Activated naive CD4-positive, alpha-beta T cell treated with anti-CD3 and anti-CD28 coated beads for 36 hours (primary cell): ENCODE data around the gene ZNF367. TPM values are rescaled to one million over a fixed set of nuclear protein-coding genes. Genes with fewer than 3 reads are reported as not detected.

Experiments
- CTCF ChIA-PET: fragments of 350-600 bp; sonication (Branson Sonifier 250); formaldehyde crosslinking; loops from one replicate; lab custom pipeline; 2021; ENCODE audit warnings: antibody characterized with exemption; lab: Charles Lee
- DNase-seq: peaks from one replicate; pipeline ENCODE4 v3.0.0-alpha.2; 2020
- H3K27ac Mint-ChIP-seq: one replicate; pipeline ENCODE4 v1.8.0; 2021; ENCODE audit warnings: mild to moderate bottlenecking, mixed read lengths
- H3K27me3 Mint-ChIP-seq: one replicate; pipeline ENCODE4 v1.8.0; 2021; ENCODE audit warnings: low read depth, mixed read lengths
- H3K36me3 Mint-ChIP-seq: one replicate; pipeline ENCODE4 v1.8.0; 2021; ENCODE audit warnings: low read depth, mixed read lengths
- H3K4me1 Mint-ChIP-seq: one replicate; pipeline ENCODE4 v1.8.0; 2021; ENCODE audit warnings: low read depth, mixed read lengths
- H3K4me3 Mint-ChIP-seq: one replicate; pipeline ENCODE4 v1.8.0; 2021; ENCODE audit warnings: mild to moderate bottlenecking, moderate library complexity, mixed read lengths
- H3K9me3 Mint-ChIP-seq: one replicate; pipeline ENCODE4 v1.8.0; 2021; ENCODE audit warnings: mixed read lengths
- intact Hi-C: fragments of 100-400 bp; cut with micrococcal nuclease; formaldehyde crosslinking; loops from one replicate; pipeline ENCODE4 v1.15.1; 2023
- total RNA-seq, 2 experiments: library from RNA; stranded (reverse); gene quantifications; one replicate each; pipeline ENCODE4 v1.2.3, GENCODE V29; 2021

Gene ZNF367
- total RNA-seq, 2 experiments from 2014 or later: 35.8 to 36.1 TPM

DNA sequence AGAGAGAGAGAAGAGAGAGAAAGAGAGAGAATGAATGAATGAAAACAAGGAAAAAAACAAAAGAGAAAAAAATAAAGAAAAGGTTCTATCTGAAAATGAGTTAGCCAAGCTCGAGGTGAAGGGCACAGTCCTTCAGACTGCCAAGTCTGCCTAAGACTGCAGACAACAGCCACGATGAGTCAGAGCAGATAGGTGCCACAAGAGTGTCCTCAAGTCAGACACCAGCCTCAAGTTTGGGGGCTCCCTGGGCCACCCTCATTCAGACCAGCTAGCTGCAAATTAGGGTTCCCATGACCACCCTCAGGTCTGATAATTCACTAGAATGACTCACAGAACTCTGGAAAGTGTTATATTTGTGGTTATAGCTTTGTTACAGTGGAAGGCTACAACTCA is 17.9 kb upstream of the ZNF367 start:
- DNase-seq: no peak
- Mint-ChIP-seq H3K27ac (no peak overlapping the region), H3K9me3 (no peaks in the 10 kb centered on the region), H3K27me3 (no peaks in the 10 kb centered on the region), H3K4me1 (no peaks in the 10 kb centered on the region), H3K36me3 (no peaks in the 10 kb centered on the region), H3K4me3 (no peak overlapping the region)
- intact Hi-C loops: no loop called here
- CTCF ChIA-PET: interaction anchor here (0.6 to 1.3 kb wide), 3 partner anchors 11 to 231 kb away, joined by 3 to 5 read pairs (median 4); no protein-coding TSS in a partner anchor

- DNase-seq: no peak
- no peaks in the 10 kb centered on the region for H3K27me3 Mint-ChIP-seq
- no peaks in the 10 kb centered on the region for H3K4me1 Mint-ChIP-seq
- CTCF ChIA-PET: interaction anchor here (0.9 to 1.3 kb wide), 2 partner anchors 11 to 232 kb away, joined by 3 to 5 read pairs; no protein-coding TSS in a partner anchor
- no peaks in the 10 kb centered on the region for H3K36me3 Mint-ChIP-seq
- intact Hi-C loops: no loop called here
- no peak overlapping the region for H3K4me3 Mint-ChIP-seq
- no peaks in the 10 kb centered on the region for H3K9me3 Mint-ChIP-seq
- no peak overlapping the region for H3K27ac Mint-ChIP-seq
These were observed 17.2 kb upstream of the ZNF367 start for GRCh38 chr9:96435345-96435744.

DNA sequence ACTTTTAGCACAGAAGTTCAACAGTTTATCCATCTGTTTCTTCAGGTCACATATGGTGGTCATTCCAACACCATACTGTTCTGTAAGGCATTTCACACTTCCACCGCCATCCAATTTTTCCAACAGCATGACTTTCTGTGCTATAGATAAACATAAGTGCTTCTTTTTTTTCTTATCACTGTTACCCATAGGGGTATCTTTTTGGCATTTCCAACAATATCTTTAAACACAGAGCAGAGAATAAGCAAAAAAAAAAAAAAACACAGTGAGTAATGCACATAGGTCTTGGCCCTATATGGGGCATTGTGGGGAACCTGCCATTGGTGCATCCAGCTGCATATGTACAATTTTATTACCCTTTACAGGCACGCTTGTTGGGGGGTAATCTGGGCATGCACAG is 12.2 kb upstream of the ZNF367 start:
- CTCF ChIA-PET: no interaction called here
- no peak for DNase-seq
- Mint-ChIP-seq H3K36me3 (no peaks in the 10 kb centered on the region), H3K27ac (no peak overlapping the region), H3K27me3 (no peaks in the 10 kb centered on the region), H3K4me1 (no peaks in the 10 kb centered on the region), H3K9me3 (no peaks in the 10 kb centered on the region), H3K4me3 (no peak overlapping the region)
- intact Hi-C loops: no loop called here

GRCh38 chr9:96429732-96430131 is 11.6 kb upstream of the ZNF367 start:
- Mint-ChIP-seq H3K4me1 (no peaks in the 10 kb centered on the region), H3K9me3 (no peaks in the 10 kb centered on the region), H3K27ac (no peak overlapping the region), H3K36me3 (no peaks in the 10 kb centered on the region), H3K4me3 (no peak overlapping the region), H3K27me3 (no peaks in the 10 kb centered on the region)
- no peak for DNase-seq
- intact Hi-C loops: no loop called here
- CTCF ChIA-PET: no interaction called here

DNA sequence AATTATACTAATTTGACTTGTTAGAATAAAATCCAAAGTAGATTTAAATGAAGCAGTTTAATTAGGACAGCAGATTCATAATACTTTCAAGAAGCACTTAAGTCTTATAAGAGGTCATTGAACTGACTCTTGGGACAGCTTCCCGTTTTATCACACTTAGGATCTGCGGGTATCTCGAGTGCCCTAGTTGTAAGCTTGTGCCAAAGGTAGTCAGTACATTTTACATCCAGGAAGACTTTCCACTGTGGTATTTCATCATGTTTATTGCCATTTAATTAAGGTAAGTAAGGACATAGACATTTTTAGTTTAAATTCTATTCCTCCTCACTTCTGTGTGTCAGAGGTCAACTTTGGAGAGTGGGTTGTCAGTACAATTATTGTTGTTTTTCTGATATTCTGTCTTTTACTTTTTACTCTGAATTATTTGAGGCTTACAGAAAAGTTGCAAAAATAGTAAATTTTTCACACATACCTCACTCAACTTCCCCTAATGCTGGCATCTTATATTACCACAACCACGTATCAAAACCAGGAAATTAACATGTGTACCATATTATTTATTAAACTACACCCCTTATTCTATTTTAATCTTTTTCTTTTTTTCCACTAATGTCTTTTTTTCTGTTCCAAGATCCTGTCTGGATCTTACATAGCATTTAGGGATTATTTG is 7.5 kb upstream of the ZNF367 start:
- H3K4me3 Mint-ChIP-seq: no peak overlapping the region
- no peaks in the 10 kb centered on the region for H3K36me3 Mint-ChIP-seq
- intact Hi-C loops: no loop called here
- H3K27me3 Mint-ChIP-seq: no peaks in the 10 kb centered on the region
- H3K9me3 Mint-ChIP-seq: no peaks in the 10 kb centered on the region
- CTCF ChIA-PET: interaction anchor here (0.7 to 1.5 kb wide), 2 partner anchors 16 to 66 kb away, joined by 3 to 5 read pairs; no protein-coding TSS in a partner anchor
- no peak for DNase-seq
- H3K27ac Mint-ChIP-seq: no peak overlapping the region
- H3K4me1 Mint-ChIP-seq: peaks cover 6% of the 10 kb centered on the region

GRCh38 chr9:96423985-96424336 is 5.8 kb upstream of the ZNF367 start:
- CTCF ChIA-PET: interaction anchor here (1.2 kb wide), 1 partner anchor 18 kb away, joined by 4 read pairs; no protein-coding TSS in a partner anchor
- peaks cover 20% of the 10 kb centered on the region for H3K4me1 Mint-ChIP-seq
- no peaks in the 10 kb centered on the region for H3K27me3 Mint-ChIP-seq
- no peaks in the 10 kb centered on the region for H3K36me3 Mint-ChIP-seq
- intact Hi-C loops: loop anchor here (5.0 kb wide), 1 partner anchor 97 kb away; no protein-coding TSS in a partner anchor
- no peak overlapping the region for H3K4me3 Mint-ChIP-seq
- no peaks in the 10 kb centered on the region for H3K9me3 Mint-ChIP-seq
- DNase-seq: no peak
- H3K27ac Mint-ChIP-seq: no peak overlapping the region

DNA sequence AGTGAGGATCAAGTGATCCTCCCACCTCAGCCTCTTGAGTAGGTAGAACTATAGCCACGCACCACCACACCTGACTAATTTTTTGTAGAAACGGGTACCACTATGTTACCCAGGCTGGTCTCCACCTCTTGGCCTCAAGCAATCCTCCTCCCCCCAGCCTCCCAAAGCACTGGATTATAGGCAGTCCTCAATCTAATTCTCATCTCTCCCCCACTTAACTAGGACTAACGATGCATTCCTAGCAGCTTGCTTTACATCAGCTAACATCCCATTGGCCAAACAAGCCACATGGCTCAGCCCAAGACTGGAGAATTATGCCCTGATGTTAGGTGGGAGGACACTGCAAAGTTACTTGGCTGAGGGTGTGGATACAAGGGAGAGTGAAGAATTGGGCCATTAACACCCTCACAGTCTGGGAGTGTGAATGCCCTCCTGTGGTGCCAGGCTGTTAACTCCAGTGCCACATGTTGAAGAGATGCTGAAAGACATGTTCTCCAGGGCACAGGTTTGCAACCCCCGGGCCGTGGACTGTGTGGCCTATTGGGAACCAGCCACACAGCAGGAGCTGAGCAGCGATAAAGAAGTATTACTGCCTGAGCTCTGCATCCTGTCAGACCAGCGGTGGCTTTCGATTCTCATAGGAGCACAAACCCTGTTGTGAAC is 5.3 kb upstream of the ZNF367 start:
- intact Hi-C loops: loop anchor here (5.0 kb wide), 1 partner anchor 96 kb away; no protein-coding TSS in a partner anchor
- Mint-ChIP-seq H3K27ac (no peak overlapping the region), H3K36me3 (no peaks in the 10 kb centered on the region), H3K9me3 (no peaks in the 10 kb centered on the region), H3K4me3 (no peak overlapping the region), H3K4me1 (peaks cover 20% of the 10 kb centered on the region), H3K27me3 (no peaks in the 10 kb centered on the region)
- no peak for DNase-seq
- CTCF ChIA-PET: interaction anchor here (0.6 to 1.2 kb wide), 2 partner anchors 9 to 19 kb away, joined by 3 to 4 read pairs; no protein-coding TSS in a partner anchor

DNA sequence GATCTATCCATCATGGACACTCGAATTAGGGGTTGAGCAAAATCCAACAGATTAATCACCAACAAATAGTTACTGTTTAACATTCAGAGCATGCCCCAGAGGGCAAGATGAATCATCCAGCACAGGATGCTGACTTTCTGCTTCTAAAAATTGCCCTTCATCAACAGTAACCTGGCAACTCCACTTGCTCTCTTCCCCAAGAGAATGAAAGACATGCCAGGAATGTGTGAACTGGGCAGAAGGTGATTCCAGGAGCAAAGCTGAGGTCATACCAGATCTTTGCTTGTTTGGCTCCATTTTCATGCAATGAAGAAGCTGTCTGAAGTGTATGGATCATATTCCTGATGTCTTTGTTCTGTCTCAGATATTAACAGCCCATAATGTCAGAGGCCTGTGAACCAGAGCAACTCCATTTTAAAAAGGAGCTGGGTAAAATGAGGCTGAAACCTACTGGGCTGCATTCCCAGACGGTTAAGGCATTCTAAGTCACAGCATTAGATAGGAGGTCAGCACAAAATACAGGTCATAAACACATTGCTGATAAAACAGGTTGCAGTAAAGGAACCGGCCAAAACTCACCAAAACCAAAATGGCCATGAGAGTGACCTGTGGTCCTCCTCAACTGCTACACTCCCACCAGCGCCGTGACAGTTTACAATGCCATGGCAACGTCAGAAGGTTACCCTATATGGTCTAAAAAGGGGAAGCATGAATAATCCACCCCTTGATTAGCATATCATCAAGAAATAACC is 2.5 kb upstream of the ZNF367 start:
- CTCF ChIA-PET: no interaction called here
- Mint-ChIP-seq H3K36me3 (peaks cover 13% of the 10 kb centered on the region), H3K27ac (peak overlapping the region; percentile 78), H3K4me1 (peaks cover 28% of the 10 kb centered on the region), H3K4me3 (peak overlapping the region; percentile 42), H3K9me3 (no peaks in the 10 kb centered on the region), H3K27me3 (no peaks in the 10 kb centered on the region)
- peak; percentile 66 for DNase-seq
- intact Hi-C loops: loop anchor here (1.0 to 5.0 kb wide), 2 partner anchors 93 to 642 kb away; no protein-coding TSS in a partner anchor

DNA sequence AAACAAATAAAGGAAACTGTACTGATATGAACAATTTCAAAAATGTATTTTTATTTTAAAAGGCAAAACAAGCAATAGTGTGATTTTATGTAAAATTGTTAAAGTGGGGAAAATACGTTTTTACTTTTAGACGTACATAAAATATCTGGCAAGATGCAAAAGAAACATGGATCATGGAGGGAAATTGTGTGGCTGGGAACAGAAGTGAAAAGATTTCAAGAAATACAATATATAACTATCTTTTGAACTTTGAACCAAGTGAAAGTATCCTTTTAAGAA is 1.5 kb upstream of the ZNF367 start:
- Mint-ChIP-seq H3K27me3 (no peaks in the 10 kb centered on the region), H3K4me3 (peak overlapping the region; percentile 78), H3K27ac (peak overlapping the region; percentile 78), H3K9me3 (no peaks in the 10 kb centered on the region), H3K4me1 (peaks cover 30% of the 10 kb centered on the region), H3K36me3 (peaks cover 14% of the 10 kb centered on the region)
- intact Hi-C loops: loop anchor here (2.0 to 10.0 kb wide), 5 partner anchors 37 to 911 kb away; partner anchors contain the start of genes SLC35D2 and ZNF510
- CTCF ChIA-PET: interaction anchor here (1.2 kb wide), 1 partner anchor 22 kb away, joined by 5 read pairs; no protein-coding TSS in a partner anchor
- DNase-seq: no peak

DNA sequence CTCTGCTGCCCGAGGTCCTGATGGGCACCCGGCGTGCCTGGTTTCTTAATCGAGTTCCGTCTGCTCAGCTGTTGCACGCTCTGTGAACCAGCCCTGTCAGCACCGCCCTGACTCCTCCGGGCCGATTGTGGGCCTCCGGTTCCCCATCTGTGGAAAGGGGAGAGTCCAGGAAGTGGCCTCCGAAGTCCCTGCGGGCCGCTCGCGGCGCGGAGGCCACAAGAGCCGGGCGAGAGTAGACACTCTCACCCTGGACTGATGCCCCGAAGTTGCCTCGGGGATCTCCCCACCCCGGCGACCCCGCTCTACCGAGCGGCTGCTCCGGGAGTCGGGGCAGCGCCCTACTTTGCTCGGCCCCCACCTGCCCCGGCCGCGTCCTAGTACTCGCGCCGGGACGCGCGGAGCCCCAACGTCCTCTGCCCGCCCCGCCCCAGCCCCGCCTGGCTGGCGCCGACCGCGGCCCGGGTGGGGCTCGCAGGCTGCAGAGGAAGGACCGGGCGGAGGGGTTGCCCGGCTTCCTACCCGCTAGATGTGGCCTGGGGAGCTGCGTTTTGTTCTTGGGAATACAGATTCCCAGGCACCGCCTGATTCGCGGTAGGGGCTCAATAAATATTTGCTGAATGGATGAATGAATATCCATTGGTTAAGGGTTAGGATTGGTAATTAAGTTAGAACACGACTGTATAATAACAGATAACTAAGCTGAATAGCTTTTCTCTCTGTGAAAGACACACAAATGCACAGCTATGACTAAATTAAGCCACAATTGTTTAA is 935 bp upstream of the ZNF367 start:
- intact Hi-C loops: loop anchor here (1.0 to 10.0 kb wide), 10 partner anchors 31 to 1102 kb away; partner anchors contain the start of genes ERCC6L2, FANCC, HABP4 and SLC35D2
- Mint-ChIP-seq H3K27ac (peak overlapping the region; percentile 80), H3K4me3 (peak overlapping the region; percentile 78), H3K36me3 (peaks cover 14% of the 10 kb centered on the region), H3K4me1 (peaks cover 32% of the 10 kb centered on the region), H3K27me3 (no peaks in the 10 kb centered on the region), H3K9me3 (no peaks in the 10 kb centered on the region)
- DNase-seq: peak; percentile 54
- CTCF ChIA-PET: interaction anchor here (1.2 kb wide), 1 partner anchor 23 kb away, joined by 5 read pairs; no protein-coding TSS in a partner anchor

DNA sequence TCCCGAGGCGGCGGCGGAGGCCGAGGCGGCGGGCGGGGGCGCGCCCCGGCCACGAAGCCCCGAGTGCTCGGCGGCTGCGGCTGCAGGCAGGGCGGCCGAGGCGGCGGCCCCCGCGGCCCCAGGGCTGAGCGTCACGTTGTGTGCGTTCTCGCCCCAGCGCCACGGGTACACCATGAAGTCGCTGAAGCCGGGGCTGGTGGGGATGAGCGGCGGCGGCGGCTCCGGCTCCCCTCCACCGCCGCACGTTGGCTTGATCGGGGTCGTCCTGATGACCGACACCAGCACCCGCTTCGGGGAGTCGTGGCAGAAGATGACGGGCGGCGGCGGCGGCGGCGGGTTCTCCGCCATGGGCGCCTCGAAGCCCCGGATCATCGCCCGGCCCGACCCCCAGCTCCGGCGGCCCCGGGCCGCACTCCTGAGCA is 498 bp downstream of the ZNF367 start:
- peak overlapping the region; percentile 84 for H3K4me3 Mint-ChIP-seq
- H3K36me3 Mint-ChIP-seq: peaks cover 14% of the 10 kb centered on the region

More for the DNA sequence above, 498 bp downstream of the ZNF367 start:
- Mint-ChIP-seq H3K9me3 (no peaks in the 10 kb centered on the region), H3K27ac (peak overlapping the region; percentile 91), H3K4me1 (peaks cover 45% of the 10 kb centered on the region), H3K27me3 (no peaks in the 10 kb centered on the region)
- peak; percentile 28 for DNase-seq
- intact Hi-C loops: loop anchor here (1.0 to 10.0 kb wide), 10 partner anchors 33 to 1100 kb away; partner anchors contain the start of genes ERCC6L2, FANCC, HABP4 and SLC35D2
- CTCF ChIA-PET: no interaction called here
